Measurements from ENCODE around the gene KCNK15. TPM values are rescaled to one million over a fixed set of nuclear protein-coding genes. Genes with fewer than 3 reads are reported as not detected.
A peak's percentile ranks its signal among the peaks of the same experiment; 100 is the strongest.
"Not testable (repeated sequence)": the region's sequence is repeated elsewhere in the genome, so short reads cannot be mapped to it uniquely, and the experiment has no call there.

Gene KCNK15
- total RNA-seq (1 to 10 TPM; 1.8 to 3.1 TPM), polyA plus RNA-seq (ENCODE audit: insufficient read length in 6 of 6) (under 1 TPM in 1 of 6 donors, not detected in 5; 0.09 TPM)
- long read RNA-seq, donor 1, result 0 reads
- long read RNA-seq, donor 2, result 0 reads
- long read RNA-seq, donor 3, result 0 reads
- long read RNA-seq, donor 4, partial matches to known transcripts, result 0 of 5 reads
- long read RNA-seq, donor 4, other reads (novel, unspliced or antisense), result 3 of 5 reads
- long read RNA-seq, donor 5, result 0 reads
- long read RNA-seq, donor 6, result 0 reads
- long read RNA-seq, donor 7, result 0 reads
- long read RNA-seq, donor 8, result 0 reads
- long read RNA-seq, donor 9, result 0 reads
- long read RNA-seq, donor 10, transcript KCNK15-201 (2 exons, 2,599 nt), result major isoform, 15 of 17 reads
- long read RNA-seq, donor 10, partial matches to known transcripts, result 0 of 17 reads
- long read RNA-seq, donor 10, other reads (novel, unspliced or antisense), result 2 of 17 reads
- long read RNA-seq, donor 11, result 0 reads
- long read RNA-seq, donor 12, result 0 reads

GRCh38 chr20:44745598-44746366 lies at the start of gene KCNK15:
Gene KCNK15, plus strand, starts transcription at chr20:44745865. Its CDS starts 46 bp downstream, at chr20:44745911.
- no peak for TF ChIP-seq CTCF (IDR thresholded peaks at IDR 0.05)
- Histone ChIP-seq H3K4me1 (peaks cover 20 to 25% of the 10 kb centered on the region in 2 donors), H3K36me3 (no peaks in the 10 kb centered on the region), H3K27ac (no peak within 1 kb of the TSS), H3K4me3 (peak within 1 kb of the TSS; percentile 35 to 39), H3K9me3 (no peaks in the 10 kb centered on the region), H3K27me3 (peaks cover 0 to 41% of the 10 kb centered on the region in 2 donors)
- intact Hi-C loops (cut with DNase I), result no loop called here
- peak in 1 of 4 donors; percentile 81 for DNase-seq
- peak; percentile 45 for ATAC-seq

GRCh38 chr20:44696315-44696714 lies 49.4 kb upstream of the KCNK15 start:
- TF ChIP-seq CTCF (IDR thresholded peaks at IDR 0.05), result no peak
- no peak for ATAC-seq
- no peaks in the 10 kb centered on the region for H3K27me3 ChIP-seq
- intact Hi-C loops (cut with DNase I), result no loop called here
- no peaks in the 10 kb centered on the region for H3K9me3 ChIP-seq
- no peak for DNase-seq
- H3K27ac ChIP-seq, result no peak overlapping the region
- peaks cover 4 to 18% of the 10 kb centered on the region in 2 donors for H3K4me1 ChIP-seq
- H3K4me3 ChIP-seq, result no peak overlapping the region
- no peaks in the 10 kb centered on the region for H3K36me3 ChIP-seq

- DNase-seq; H3K4me3 ChIP-seq; intact Hi-C loops (cut with DNase I); H3K9me3 ChIP-seq; H3K27me3 ChIP-seq; H3K27ac ChIP-seq; ATAC-seq; H3K36me3 ChIP-seq: not testable (repeated sequence)
- H3K4me1 ChIP-seq, result peaks cover 4 to 19% of the 10 kb centered on the region in 2 donors
Observed at GRCh38 chr20:44697041-44697440, 48.6 kb upstream of the KCNK15 start.

GRCh38 chr20:44698351-44698750 lies 47.3 kb upstream of the KCNK15 start:
- H3K4me1 ChIP-seq, result peaks cover 12 to 13% of the 10 kb centered on the region in 2 donors
- ATAC-seq, result no peak
- no peak overlapping the region for H3K4me3 ChIP-seq
- intact Hi-C loops (cut with DNase I), result no loop called here
- no peaks in the 10 kb centered on the region for H3K9me3 ChIP-seq
- H3K27me3 ChIP-seq, result no peaks in the 10 kb centered on the region
- no peak overlapping the region for H3K27ac ChIP-seq
- no peak for TF ChIP-seq CTCF (IDR thresholded peaks at IDR 0.05)
- H3K36me3 ChIP-seq, result no peaks in the 10 kb centered on the region
- no peak for DNase-seq

GRCh38 chr20:44700306-44700705 lies 45.4 kb upstream of the KCNK15 start:
- no peak overlapping the region for H3K4me3 ChIP-seq
- no peaks in the 10 kb centered on the region for H3K9me3 ChIP-seq
- no peak for ATAC-seq
- DNase-seq, result no peak
- no peak for TF ChIP-seq CTCF (IDR thresholded peaks at IDR 0.05)
- H3K4me1 ChIP-seq, result peaks cover 13% of the 10 kb centered on the region in 2 donors
- no peaks in the 10 kb centered on the region for H3K36me3 ChIP-seq
- H3K27ac ChIP-seq, result no peak overlapping the region
- H3K27me3 ChIP-seq, result no peaks in the 10 kb centered on the region
- intact Hi-C loops (cut with DNase I), result no loop called here

Measured in left lung (tissue), 14 donors.